ENCODE measurements around the gene MICU2. TPM values are rescaled to one million over a fixed set of nuclear protein-coding genes. Genes with fewer than 3 reads are reported as not detected.

Gene MICU2
- total and polyA plus RNA-seq, 4 donors, result 64.6 to 80.1 (median 71.9) TPM

GRCh38 chr13:21476893-21477472 lies 127.0 kb downstream of the MICU2 start:
- 5% methylated on average over 7 of the region's 18 CpGs for WGBS (ENCODE audit: insufficient coverage)
- Histone ChIP-seq H3K4me3 (ENCODE audit: low read depth, low read length) (peak overlapping the region; percentile 43), H3K27ac (ENCODE audit: low read depth, low read length) (peak overlapping the region; percentile 6), H3K9me3 (ENCODE audit: control insufficient read depth, insufficient read depth, low read length) (no peaks in the 10 kb centered on the region), H3K4me1 (ENCODE audit: control insufficient read depth, insufficient read depth, low read length) (peaks cover 6% of the 10 kb centered on the region), H3K27me3 (ENCODE audit: control insufficient read depth, insufficient read depth, low read length) (no peaks in the 10 kb centered on the region), H3K36me3 (ENCODE audit: control insufficient read depth, insufficient read depth, low read length) (no peaks in the 10 kb centered on the region)
- DNase-seq (ENCODE audit: low read depth in 4 of 6, low spot score in 6 of 6), result peak; percentile 49 to 95 (median 80)

GRCh38 chr13:21475115-21475514 lies 128.9 kb downstream of the MICU2 start:
- no peak overlapping the region for H3K4me3 ChIP-seq (ENCODE audit: low read depth, low read length)
- WGBS (ENCODE audit: insufficient coverage), result 57% methylated on average over 1 of the region's 6 CpGs
- H3K36me3 ChIP-seq (ENCODE audit: control insufficient read depth, insufficient read depth, low read length), result no peaks in the 10 kb centered on the region
- no peak overlapping the region for H3K27ac ChIP-seq (ENCODE audit: low read depth, low read length)
- H3K9me3 ChIP-seq (ENCODE audit: control insufficient read depth, insufficient read depth, low read length), result peaks cover 1% of the 10 kb centered on the region
- H3K27me3 ChIP-seq (ENCODE audit: control insufficient read depth, insufficient read depth, low read length), result no peaks in the 10 kb centered on the region
- peaks cover 6% of the 10 kb centered on the region for H3K4me1 ChIP-seq (ENCODE audit: control insufficient read depth, insufficient read depth, low read length)
- no peak for DNase-seq (ENCODE audit: low read depth in 4 of 6, low spot score in 6 of 6)

DNA sequence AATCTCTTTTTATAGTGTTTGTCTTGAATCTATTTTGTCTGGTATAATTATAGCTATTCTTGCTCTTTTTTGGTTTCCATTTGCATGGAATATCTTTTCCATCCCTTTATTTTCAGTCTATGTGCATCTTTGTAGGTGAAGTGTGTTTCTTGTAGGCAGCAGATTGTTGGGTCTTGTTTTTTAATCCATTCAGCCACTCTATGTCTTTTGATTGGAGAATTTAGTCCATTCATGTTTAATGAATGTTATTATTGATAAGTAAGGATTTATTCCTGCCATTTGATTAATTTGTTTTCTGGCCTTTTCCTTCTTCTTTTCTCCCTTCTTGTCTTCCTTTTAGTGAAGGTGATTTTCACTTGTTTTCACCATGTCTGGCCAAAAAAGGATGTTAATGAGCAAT lies 133.2 kb downstream of the MICU2 start:
- peaks cover 1% of the 10 kb centered on the region for H3K9me3 ChIP-seq (ENCODE audit: control insufficient read depth, insufficient read depth, low read length)
- H3K27me3 ChIP-seq (ENCODE audit: control insufficient read depth, insufficient read depth, low read length), result no peaks in the 10 kb centered on the region
- H3K4me1 ChIP-seq (ENCODE audit: control insufficient read depth, insufficient read depth, low read length), result no peaks in the 10 kb centered on the region
- H3K36me3 ChIP-seq (ENCODE audit: control insufficient read depth, insufficient read depth, low read length), result no peaks in the 10 kb centered on the region
- no peak for DNase-seq (ENCODE audit: low read depth in 4 of 6, low spot score in 6 of 6)
- H3K4me3 ChIP-seq (ENCODE audit: low read depth, low read length), result no peak overlapping the region
- H3K27ac ChIP-seq (ENCODE audit: low read depth, low read length), result no peak overlapping the region

DNA sequence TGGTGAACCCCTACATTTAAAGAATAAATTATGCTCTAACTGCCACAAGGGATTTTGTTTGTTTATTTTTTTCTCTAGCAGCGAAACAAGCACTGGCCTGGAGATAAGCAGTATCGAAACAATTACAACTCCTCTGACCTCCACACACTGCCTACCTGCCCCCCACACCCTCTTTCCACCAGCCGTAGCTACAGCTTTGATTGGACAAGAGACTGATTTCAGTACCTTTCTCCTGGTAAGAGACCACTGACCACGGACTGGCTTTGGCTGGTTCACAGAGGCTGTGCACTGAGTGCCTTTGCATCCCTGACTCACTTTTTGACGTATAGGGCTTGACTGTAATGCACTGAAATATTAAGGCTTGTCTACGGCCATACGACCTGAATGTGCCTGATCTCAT lies 137.4 kb downstream of the MICU2 start:
- H3K27ac ChIP-seq (ENCODE audit: low read depth, low read length), result no peak overlapping the region
- H3K27me3 ChIP-seq (ENCODE audit: control insufficient read depth, insufficient read depth, low read length), result no peaks in the 10 kb centered on the region
- 69% methylated on average over 5 of the region's 7 CpGs for WGBS (ENCODE audit: insufficient coverage)
- no peak overlapping the region for H3K4me3 ChIP-seq (ENCODE audit: low read depth, low read length)
- H3K4me1 ChIP-seq (ENCODE audit: control insufficient read depth, insufficient read depth, low read length), result no peaks in the 10 kb centered on the region
- DNase-seq (ENCODE audit: low read depth in 4 of 6, low spot score in 6 of 6), result no peak
- H3K9me3 ChIP-seq (ENCODE audit: control insufficient read depth, insufficient read depth, low read length), result peaks cover 1% of the 10 kb centered on the region
- no peaks in the 10 kb centered on the region for H3K36me3 ChIP-seq (ENCODE audit: control insufficient read depth, insufficient read depth, low read length)

- H3K4me1 ChIP-seq (ENCODE audit: control insufficient read depth, insufficient read depth, low read length), result no peaks in the 10 kb centered on the region
- H3K9me3 ChIP-seq (ENCODE audit: control insufficient read depth, insufficient read depth, low read length), result peaks cover 1% of the 10 kb centered on the region
- no peak overlapping the region for H3K27ac ChIP-seq (ENCODE audit: low read depth, low read length)
- no peak for DNase-seq (ENCODE audit: low read depth in 4 of 6, low spot score in 6 of 6)
- 41% methylated on average over 9 of the region's 9 CpGs for WGBS (ENCODE audit: insufficient coverage)
- H3K27me3 ChIP-seq (ENCODE audit: control insufficient read depth, insufficient read depth, low read length), result no peaks in the 10 kb centered on the region
- H3K36me3 ChIP-seq (ENCODE audit: control insufficient read depth, insufficient read depth, low read length), result no peaks in the 10 kb centered on the region
- H3K4me3 ChIP-seq (ENCODE audit: low read depth, low read length), result no peak overlapping the region
These were observed 138.2 kb downstream of the MICU2 start for GRCh38 chr13:21465710-21466160.

GRCh38 chr13:21463424-21463823 lies 140.5 kb downstream of the MICU2 start:
- no peaks in the 10 kb centered on the region for H3K27me3 ChIP-seq (ENCODE audit: control insufficient read depth, insufficient read depth, low read length)
- H3K9me3 ChIP-seq (ENCODE audit: control insufficient read depth, insufficient read depth, low read length), result no peaks in the 10 kb centered on the region
- no peak overlapping the region for H3K27ac ChIP-seq (ENCODE audit: low read depth, low read length)
- no peak overlapping the region for H3K4me3 ChIP-seq (ENCODE audit: low read depth, low read length)
- no peaks in the 10 kb centered on the region for H3K4me1 ChIP-seq (ENCODE audit: control insufficient read depth, insufficient read depth, low read length)
- no peaks in the 10 kb centered on the region for H3K36me3 ChIP-seq (ENCODE audit: control insufficient read depth, insufficient read depth, low read length)
- DNase-seq (ENCODE audit: low read depth in 4 of 6, low spot score in 6 of 6), result no peak

DNA sequence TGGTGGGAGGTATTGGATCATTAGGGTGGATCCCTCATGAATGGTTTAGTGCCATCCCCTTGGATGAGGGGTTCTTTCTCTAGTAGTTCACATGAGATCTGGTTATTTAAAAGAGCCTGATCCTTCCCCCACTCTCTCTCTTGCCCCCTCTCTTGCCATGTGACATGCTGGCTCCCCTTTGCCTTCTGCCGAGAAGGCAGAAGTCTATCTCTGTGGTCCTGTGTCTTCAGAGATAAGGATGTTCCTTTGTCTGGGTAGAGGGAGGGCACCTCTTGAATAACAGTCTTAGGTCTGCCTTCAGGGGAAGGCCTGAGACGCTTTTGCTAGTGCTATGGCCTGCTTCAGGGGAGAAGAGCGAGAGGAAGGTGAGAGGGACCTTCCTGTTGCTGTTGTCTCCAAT lies 142.8 kb downstream of the MICU2 start:
- Histone ChIP-seq H3K27me3 (ENCODE audit: control insufficient read depth, insufficient read depth, low read length) (no peaks in the 10 kb centered on the region), H3K36me3 (ENCODE audit: control insufficient read depth, insufficient read depth, low read length) (no peaks in the 10 kb centered on the region), H3K4me3 (ENCODE audit: low read depth, low read length) (no peak overlapping the region), H3K27ac (ENCODE audit: low read depth, low read length) (no peak overlapping the region), H3K4me1 (ENCODE audit: control insufficient read depth, insufficient read depth, low read length) (no peaks in the 10 kb centered on the region), H3K9me3 (ENCODE audit: control insufficient read depth, insufficient read depth, low read length) (no peaks in the 10 kb centered on the region)
- DNase-seq (ENCODE audit: low read depth in 4 of 6, low spot score in 6 of 6), result no peak
- 90% methylated on average over 2 of the region's 3 CpGs for WGBS (ENCODE audit: insufficient coverage)

DNA sequence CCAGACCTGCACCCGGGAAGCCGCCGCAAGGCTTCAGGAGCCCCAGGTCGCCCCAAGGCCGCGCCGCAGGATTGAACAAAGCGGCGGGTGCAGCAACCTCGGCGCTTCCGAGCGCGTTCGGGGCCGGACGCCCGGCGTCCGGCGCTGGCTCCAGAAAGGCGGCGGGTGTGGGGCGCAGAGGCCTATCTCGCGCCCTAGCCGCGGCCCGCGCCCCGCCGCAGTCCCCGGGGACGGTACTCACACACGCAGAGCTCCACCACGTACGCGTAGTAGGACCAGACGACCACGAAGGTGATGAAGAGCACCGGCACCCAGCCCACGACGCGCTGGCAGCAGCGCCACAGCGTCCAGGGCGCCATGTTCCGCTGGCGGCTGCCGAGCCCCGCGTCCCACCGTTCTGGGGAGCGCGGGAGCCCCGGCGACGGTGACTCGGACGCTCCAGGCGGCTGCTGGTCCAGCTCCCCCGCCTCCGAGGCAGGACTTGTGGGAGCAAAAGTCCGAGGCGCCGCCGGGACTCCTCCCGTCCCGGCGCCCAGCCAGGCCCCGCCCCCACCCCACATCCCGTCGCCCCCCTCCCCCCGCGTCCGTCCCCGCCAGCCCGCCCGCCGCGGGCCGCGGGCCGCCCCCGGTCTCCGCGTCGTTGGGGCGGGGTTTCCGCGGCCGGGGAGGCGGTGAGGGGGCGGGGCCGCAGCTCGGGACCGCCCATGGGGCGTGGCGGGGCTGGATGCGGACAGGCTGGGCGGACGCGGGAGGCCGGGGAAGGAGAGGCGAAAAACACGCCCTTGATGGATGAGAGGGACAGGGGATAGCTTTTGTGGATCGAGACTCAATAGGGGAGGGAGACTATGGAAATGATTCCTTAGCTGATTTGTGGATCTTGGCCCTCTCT lies 144.9 kb downstream of the MICU2 start, which contains the start of gene ZDHHC20:
Gene ZDHHC20 (minus strand): TSS at position 491 of the 889 bp plus-strand sequence. CDS start 132 bp downstream, at position 359.
- H3K27me3 ChIP-seq (ENCODE audit: control insufficient read depth, insufficient read depth, low read length), result no peaks in the 10 kb centered on the region
- DNase-seq (ENCODE audit: low read depth in 4 of 6, low spot score in 6 of 6), result peak; percentile 70 to 95 (median 82)
- no peaks in the 10 kb centered on the region for H3K4me1 ChIP-seq (ENCODE audit: control insufficient read depth, insufficient read depth, low read length)
- H3K36me3 ChIP-seq (ENCODE audit: control insufficient read depth, insufficient read depth, low read length), result no peaks in the 10 kb centered on the region
- peak within 1 kb of the TSS; percentile 82 for H3K4me3 ChIP-seq (ENCODE audit: low read depth, low read length)
- WGBS (ENCODE audit: insufficient coverage), result under 1% methylated on average over 95 of the region's 107 CpGs
- H3K9me3 ChIP-seq (ENCODE audit: control insufficient read depth, insufficient read depth, low read length), result no peaks in the 10 kb centered on the region
- H3K27ac ChIP-seq (ENCODE audit: low read depth, low read length), result peak within 1 kb of the TSS; percentile 76

GRCh38 chr13:21458451-21458812 lies 145.5 kb downstream of the MICU2 start:
- DNase-seq (ENCODE audit: low read depth in 4 of 6, low spot score in 6 of 6), result peak in 2 of 6 donors; percentile 33 to 81
- Histone ChIP-seq H3K27me3 (ENCODE audit: control insufficient read depth, insufficient read depth, low read length) (no peaks in the 10 kb centered on the region), H3K4me1 (ENCODE audit: control insufficient read depth, insufficient read depth, low read length) (no peaks in the 10 kb centered on the region), H3K27ac (ENCODE audit: low read depth, low read length) (peak overlapping the region; percentile 62), H3K36me3 (ENCODE audit: control insufficient read depth, insufficient read depth, low read length) (no peaks in the 10 kb centered on the region), H3K9me3 (ENCODE audit: control insufficient read depth, insufficient read depth, low read length) (no peaks in the 10 kb centered on the region), H3K4me3 (ENCODE audit: low read depth, low read length) (peak overlapping the region; percentile 82)
- WGBS (ENCODE audit: insufficient coverage), result 0% methylated on average over 14 of the region's 16 CpGs
